ENCODE results near the gene NAA80. TPM values are rescaled to one million over a fixed set of nuclear protein-coding genes. Genes with fewer than 3 reads are reported as not detected.

The NAA80 gene
- total RNA-seq, 2 donors from 2014 or later, result 9.7 to 12.8 TPM

GRCh38 chr3:50261505-50261904 lies 37.7 kb downstream of the NAA80 start:
- no peak overlapping the region for H3K4me3 ChIP-seq (ENCODE audit: low read length)
- H3K4me3 Mint-ChIP-seq, result peak overlapping the region; percentile 49
- WGBS, 2 experiments (ENCODE audit: insufficient coverage in 1 of 2, insufficient read length in 1 of 2), result 96% methylated on average over 2 of the region's 2 CpGs; no CpG with 5 or more reads in 1 of the 2 experiments
- peaks cover 20% of the 10 kb centered on the region for H3K4me1 Mint-ChIP-seq
- peaks cover 26% of the 10 kb centered on the region for H3K36me3 ChIP-seq (ENCODE audit: control insufficient read depth, insufficient read depth, low read length)
- no peak for TF ChIP-seq CTCF (conservative IDR thresholded peaks at IDR 0.05)
- H3K27ac Mint-ChIP-seq, result peak overlapping the region; percentile 50
- H3K36me3 Mint-ChIP-seq (ENCODE audit: low read depth), result peaks cover 24% of the 10 kb centered on the region
- H3K27me3 ChIP-seq (ENCODE audit: control insufficient read depth, insufficient read depth, low read length, poor library complexity, severe bottlenecking), result no peaks in the 10 kb centered on the region
- H3K9ac ChIP-seq (ENCODE audit: extremely low read depth, low read length, poor library complexity, severe bottlenecking), result peak overlapping the region; percentile 92
- no peak for DNase-seq
- H3K27ac ChIP-seq (ENCODE audit: low read depth, low read length), result peak overlapping the region; percentile 100
- H3K27me3 Mint-ChIP-seq (ENCODE audit: insufficient read depth), result no peaks in the 10 kb centered on the region
- no peaks in the 10 kb centered on the region for H3K9me3 ChIP-seq (ENCODE audit: control insufficient read depth, low read length)
- H3K4me1 ChIP-seq (ENCODE audit: control insufficient read depth, insufficient read depth, low read length), result peaks cover 12% of the 10 kb centered on the region
- H3K9me3 Mint-ChIP-seq, result no peaks in the 10 kb centered on the region

GRCh38 chr3:50260942-50261441 lies 38.2 kb downstream of the NAA80 start:
- Mint-ChIP-seq H3K4me1 (peaks cover 20% of the 10 kb centered on the region), H3K9me3 (no peaks in the 10 kb centered on the region), H3K27me3 (ENCODE audit: insufficient read depth) (no peaks in the 10 kb centered on the region), H3K36me3 (ENCODE audit: low read depth) (peaks cover 30% of the 10 kb centered on the region), H3K27ac (peak overlapping the region; percentile 85), H3K4me3 (peak overlapping the region; percentile 49)
- Histone ChIP-seq H3K9me3 (ENCODE audit: control insufficient read depth, low read length) (no peaks in the 10 kb centered on the region), H3K4me3 (ENCODE audit: low read length) (peak overlapping the region; percentile 75), H3K27ac (ENCODE audit: low read depth, low read length) (peak overlapping the region; percentile 100), H3K27me3 (ENCODE audit: control insufficient read depth, insufficient read depth, low read length, poor library complexity, severe bottlenecking) (no peaks in the 10 kb centered on the region), H3K9ac (ENCODE audit: extremely low read depth, low read length, poor library complexity, severe bottlenecking) (peak overlapping the region; percentile 92), H3K36me3 (ENCODE audit: control insufficient read depth, insufficient read depth, low read length) (peaks cover 31% of the 10 kb centered on the region), H3K4me1 (ENCODE audit: control insufficient read depth, insufficient read depth, low read length) (peaks cover 12% of the 10 kb centered on the region)
- no peak for TF ChIP-seq CTCF (conservative IDR thresholded peaks at IDR 0.05)
- WGBS, 2 experiments (ENCODE audit: insufficient coverage in 1 of 2, insufficient read length in 1 of 2), result 93 to 94% methylated on average over 3 to 5 of the region's 5 CpGs
- no peak for DNase-seq

- no peaks in the 10 kb centered on the region for H3K9me3 Mint-ChIP-seq
- 7% methylated on average over 18 to 70 of the region's 70 CpGs for WGBS, 2 experiments (ENCODE audit: insufficient coverage in 1 of 2, insufficient read length in 1 of 2)
- H3K27ac ChIP-seq (ENCODE audit: low read depth, low read length), result peak overlapping the region; percentile 100
- no peaks in the 10 kb centered on the region for H3K27me3 Mint-ChIP-seq (ENCODE audit: insufficient read depth)
- H3K9me3 ChIP-seq (ENCODE audit: control insufficient read depth, low read length), result no peaks in the 10 kb centered on the region
- peaks cover 32% of the 10 kb centered on the region for H3K36me3 Mint-ChIP-seq (ENCODE audit: low read depth)
- H3K36me3 ChIP-seq (ENCODE audit: control insufficient read depth, insufficient read depth, low read length), result peaks cover 33% of the 10 kb centered on the region
- peak; percentile 97 for DNase-seq
- H3K9ac ChIP-seq (ENCODE audit: extremely low read depth, low read length, poor library complexity, severe bottlenecking), result peak overlapping the region; percentile 92
- H3K4me1 ChIP-seq (ENCODE audit: control insufficient read depth, insufficient read depth, low read length), result peaks cover 11% of the 10 kb centered on the region
- TF ChIP-seq CTCF (conservative IDR thresholded peaks at IDR 0.05), result peak; percentile 99
- H3K27me3 ChIP-seq (ENCODE audit: control insufficient read depth, insufficient read depth, low read length, poor library complexity, severe bottlenecking), result no peaks in the 10 kb centered on the region
- peak overlapping the region; percentile 75 for H3K4me3 ChIP-seq (ENCODE audit: low read length)
- H3K4me3 Mint-ChIP-seq, result peak overlapping the region; percentile 49
- H3K27ac Mint-ChIP-seq, result peak overlapping the region; percentile 90
- peaks cover 14% of the 10 kb centered on the region for H3K4me1 Mint-ChIP-seq
Observed at GRCh38 chr3:50260027-50260941, 38.9 kb downstream of the NAA80 start.

Data from endodermal cell (in vitro differentiated cells).